Stimulated activated CD4-positive, alpha-beta T cell treated with anti-CD3 and anti-CD28 coated beads, Interleukin-2, amount 100 ng/mL, for 48 hours (primary cell): Measurements from ENCODE around the gene UBQLN2.
A peak's percentile ranks its signal among the peaks of the same experiment; 100 is the strongest.
"Not testable (repeated sequence)": the region's sequence is repeated elsewhere in the genome, so short reads cannot be mapped to it uniquely, and the experiment has no call there.

ENCODE experiments used
- DNase-seq, 2 donors: peaks; one replicate each; pipeline ENCODE4 v3.0.0-alpha.2; 2020

UBQLN2 gene

DNA sequence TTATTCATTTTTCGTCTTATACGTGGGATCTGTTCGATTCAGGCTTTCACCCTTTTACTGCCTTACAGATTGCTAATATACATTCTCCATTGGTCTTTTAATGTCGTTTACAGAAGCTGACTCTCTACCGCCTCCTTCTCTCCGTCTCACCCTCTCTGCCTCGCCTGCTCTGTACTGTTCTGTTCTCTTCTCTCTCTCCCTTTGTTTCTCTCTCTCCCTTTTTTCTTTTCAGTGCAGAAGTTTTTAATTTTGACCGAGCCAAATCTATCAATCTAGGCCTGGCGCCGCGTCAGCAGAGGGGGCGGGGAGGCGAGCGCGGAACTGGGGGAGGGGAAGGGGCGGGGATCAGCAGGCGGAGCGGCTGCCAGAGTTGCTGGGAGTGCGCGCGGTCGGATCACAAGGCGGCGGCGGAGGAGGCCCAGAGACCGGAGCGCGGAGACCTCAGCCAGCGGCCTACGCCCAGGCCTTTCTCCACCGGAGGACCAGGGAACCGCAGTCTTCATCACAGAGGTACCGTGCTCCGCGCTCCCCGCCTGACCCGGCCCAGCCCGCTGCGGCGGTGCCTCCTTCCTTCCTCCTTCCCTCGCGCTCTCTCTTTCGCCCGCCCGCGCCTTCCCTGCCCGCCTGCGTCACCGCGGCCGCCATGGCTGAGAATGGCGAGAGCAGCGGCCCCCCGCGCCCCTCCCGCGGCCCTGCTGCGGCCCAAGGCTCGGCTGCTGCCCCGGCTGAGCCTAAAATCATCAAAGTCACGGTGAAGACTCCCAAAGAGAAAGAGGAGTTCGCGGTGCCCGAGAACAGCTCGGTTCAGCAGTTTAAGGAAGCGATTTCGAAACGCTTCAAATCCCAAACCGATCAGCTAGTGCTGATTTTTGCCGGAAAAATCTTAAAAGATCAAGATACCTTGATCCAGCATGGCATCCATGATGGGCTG is at the start of gene UBQLN2:
TSS of gene UBQLN2 (plus strand) at position 397 of the 931 bp plus-strand sequence. CDS start at position 644, 247 bp downstream.
- peak; percentile 62 to 66 for DNase-seq

DNA sequence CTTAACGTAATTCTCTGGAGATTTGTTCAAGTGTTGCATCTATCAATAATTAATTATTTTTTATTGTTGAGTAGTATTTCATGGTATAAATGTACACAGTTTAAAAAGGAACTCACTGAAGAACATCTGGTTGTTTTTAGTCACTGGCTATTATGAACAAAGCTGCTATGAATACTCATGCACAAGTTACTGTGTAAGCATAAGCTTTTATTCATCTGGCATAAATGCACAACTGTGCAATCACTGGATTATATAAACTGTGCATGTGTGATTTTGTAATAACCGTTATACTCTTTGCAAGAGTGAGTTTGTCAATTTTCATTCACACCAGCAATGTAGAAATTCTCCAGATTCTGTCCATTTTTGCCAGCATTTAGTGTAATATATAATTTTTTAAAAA is 43.8 kb upstream of the UBQLN2 start:
- DNase-seq: no peak

DNA sequence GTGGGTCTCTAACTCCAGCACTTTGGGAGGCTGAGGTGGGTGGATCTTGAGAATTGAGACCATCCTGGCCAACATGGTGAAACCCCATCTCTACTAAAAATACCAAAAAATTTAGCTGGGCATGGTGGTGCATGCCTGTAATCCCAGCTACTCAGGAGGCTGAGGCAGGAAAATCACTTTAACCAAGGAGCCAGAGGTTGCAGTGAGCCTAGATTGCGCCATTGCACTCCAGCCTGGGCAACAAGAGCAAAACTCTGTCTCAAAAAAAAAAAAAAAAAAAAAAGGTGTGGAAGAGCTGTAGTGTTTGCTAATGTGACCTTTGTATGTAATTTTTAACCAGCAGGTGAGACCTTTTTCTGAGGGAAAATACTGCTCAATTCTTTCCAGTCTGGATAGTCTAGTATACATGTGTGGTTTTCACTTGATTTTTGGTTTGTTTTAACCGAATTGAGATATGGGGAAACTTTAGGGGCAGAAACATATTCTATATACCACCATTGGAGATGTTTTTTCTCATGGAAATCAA is 33.9 kb upstream of the UBQLN2 start:
- not testable (repeated sequence) for DNase-seq

DNA sequence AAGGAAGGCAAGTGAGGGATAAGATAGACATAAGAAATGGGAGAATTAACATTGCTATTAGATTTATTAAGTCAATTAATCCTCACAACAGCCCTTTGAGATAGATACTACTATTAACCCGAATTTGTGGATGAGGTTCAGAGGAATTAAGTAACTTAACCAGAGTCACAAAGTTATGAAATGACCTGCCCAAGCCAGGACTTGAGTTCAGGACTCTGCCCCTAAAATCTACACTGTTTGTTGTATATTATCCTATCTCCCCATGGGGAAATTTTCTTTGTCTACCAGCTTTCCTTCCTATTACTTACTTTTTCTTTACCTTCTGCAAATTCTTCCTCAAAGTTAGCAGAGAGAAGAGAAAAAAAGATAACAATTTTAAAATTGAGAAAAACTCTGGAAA is 33.4 kb upstream of the UBQLN2 start:
- no peak for DNase-seq

DNA sequence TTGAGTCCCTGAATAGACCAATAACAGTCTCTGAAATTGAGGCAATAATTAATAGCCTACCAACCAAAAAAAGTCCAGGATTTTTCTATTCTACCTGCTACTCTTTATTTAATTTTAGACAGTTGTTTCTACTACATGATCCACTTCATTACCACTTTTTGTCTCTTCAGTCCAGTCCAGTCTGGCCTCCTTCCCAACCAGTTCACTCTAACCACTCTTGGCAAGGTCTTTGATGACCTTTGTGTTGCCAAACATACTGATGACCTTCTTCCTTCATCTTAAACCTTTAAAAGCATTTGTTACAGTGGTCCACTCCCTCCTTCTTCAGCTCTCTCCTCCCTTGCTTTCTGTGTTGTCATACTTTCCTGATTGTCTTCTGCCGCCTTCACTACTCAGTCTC is 12.8 kb upstream of the UBQLN2 start:
- DNase-seq: no peak

DNA sequence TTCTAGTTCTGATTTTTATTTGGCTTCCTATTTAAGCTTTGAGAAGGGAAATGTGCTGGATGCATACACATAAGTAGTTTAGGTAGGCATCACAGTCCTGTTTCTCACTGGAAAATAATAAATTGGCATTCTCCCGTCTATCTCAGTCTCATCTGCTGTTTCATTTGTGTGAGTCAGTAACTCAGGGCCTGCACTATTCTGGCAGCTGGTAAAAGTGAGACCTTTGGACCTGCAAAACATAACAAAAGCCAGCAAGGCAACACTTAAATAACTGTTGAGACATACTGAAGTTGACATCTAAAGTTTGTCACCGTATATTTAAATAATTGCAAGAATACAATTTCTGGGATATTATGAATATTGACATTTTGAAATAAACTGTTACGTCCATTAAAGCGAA is 8.6 kb upstream of the UBQLN2 start:
- no peak for DNase-seq

DNA sequence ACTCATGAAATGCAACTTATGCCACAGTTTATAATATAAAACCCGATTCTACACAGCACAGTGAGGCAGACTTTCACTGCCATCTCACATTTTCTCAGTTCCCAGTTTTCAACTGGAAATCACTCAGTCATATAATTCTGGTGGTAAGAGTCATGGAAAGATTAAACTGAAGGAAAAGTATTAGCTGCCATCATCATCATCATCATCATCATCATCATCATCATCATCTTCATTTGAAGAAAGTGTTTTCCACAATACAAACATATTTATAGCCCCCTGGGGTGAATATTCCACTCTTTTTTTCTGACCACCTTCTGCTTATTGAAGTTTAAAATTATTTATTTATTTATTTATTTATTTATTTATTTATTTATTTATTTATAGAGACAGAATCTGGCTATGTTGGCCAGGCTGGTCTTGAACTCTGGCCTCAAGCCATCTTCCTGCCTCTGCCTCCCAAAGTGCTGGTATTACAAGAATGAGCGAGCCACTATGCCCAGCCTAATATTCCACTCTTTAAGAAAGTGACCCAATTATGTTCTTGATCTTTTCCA is 6.0 kb upstream of the UBQLN2 start:
- DNase-seq: no peak

DNA sequence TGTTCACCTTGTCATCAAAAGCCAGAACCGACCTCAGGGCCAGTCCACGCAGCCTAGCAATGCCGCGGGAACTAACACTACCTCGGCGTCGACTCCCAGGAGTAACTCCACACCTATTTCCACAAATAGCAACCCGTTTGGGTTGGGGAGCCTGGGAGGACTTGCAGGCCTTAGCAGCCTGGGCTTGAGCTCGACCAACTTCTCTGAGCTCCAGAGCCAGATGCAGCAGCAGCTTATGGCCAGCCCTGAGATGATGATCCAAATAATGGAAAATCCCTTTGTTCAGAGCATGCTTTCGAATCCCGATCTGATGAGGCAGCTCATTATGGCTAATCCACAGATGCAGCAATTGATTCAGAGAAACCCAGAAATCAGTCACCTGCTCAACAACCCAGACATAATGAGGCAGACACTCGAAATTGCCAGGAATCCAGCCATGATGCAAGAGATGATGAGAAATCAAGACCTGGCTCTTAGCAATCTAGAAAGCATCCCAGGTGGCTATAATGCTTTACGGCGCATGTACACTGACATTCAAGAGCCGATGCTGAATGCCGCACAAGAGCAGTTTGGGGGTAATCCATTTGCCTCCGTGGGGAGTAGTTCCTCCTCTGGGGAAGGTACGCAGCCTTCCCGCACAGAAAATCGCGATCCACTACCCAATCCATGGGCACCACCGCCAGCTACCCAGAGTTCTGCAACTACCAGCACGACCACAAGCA is 898 bp downstream of the UBQLN2 start:
- peak; percentile 23 to 26 for DNase-seq

DNA sequence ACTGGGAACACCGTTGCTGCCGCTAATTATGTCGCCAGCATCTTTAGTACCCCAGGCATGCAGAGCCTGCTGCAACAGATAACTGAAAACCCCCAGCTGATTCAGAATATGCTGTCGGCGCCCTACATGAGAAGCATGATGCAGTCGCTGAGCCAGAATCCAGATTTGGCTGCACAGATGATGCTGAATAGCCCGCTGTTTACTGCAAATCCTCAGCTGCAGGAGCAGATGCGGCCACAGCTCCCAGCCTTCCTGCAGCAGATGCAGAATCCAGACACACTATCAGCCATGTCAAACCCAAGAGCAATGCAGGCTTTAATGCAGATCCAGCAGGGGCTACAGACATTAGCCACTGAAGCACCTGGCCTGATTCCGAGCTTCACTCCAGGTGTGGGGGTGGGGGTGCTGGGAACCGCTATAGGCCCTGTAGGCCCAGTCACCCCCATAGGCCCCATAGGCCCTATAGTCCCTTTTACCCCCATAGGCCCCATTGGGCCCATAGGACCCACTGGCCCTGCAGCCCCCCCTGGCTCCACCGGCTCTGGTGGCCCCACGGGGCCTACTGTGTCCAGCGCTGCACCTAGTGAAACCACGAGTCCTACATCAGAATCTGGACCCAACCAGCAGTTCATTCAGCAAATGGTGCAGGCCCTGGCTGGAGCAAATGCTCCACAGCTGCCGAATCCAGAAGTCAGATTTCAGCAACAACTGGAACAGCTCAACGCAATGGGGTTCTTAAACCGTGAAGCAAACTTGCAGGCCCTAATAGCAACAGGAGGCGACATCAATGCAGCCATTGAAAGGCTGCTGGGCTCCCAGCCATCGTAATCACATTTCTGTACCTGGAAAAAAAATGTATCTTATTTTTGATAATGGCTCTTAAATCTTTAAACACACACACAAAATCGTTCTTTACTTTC is 1.8 kb downstream of the UBQLN2 start:
- DNase-seq: no peak

DNA sequence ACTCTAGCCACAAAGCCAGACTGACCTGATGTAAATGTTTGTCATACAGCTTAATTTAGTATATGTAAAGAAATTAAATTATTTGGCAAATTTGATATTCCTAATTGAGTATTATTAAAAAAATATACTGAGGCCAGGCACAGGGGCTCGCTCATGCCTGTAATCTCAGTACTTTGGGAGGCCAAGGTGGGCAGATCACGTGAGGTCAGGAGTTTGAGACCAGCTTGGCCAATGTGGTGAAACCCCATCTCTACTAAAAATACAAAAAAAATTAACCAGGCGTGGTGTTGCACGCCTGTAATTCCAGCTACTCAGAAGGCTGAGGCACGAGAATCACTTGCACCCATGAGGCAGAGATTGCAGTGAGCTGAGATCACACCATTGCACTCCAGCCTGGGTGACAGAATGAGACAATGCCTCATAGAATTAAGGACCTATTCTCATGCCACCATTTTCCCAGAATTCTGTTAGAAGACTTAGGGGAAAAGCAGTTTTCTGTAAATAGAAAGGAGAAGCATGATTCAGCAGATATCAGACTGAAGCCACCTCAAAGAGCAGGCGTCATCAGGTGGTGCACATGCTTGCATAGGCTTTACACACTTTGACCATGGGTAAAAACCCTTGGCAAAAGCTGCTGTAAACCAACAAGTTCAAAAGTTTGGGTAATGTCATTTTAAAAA is 6.1 kb downstream of the UBQLN2 start:
- DNase-seq: no peak

DNA sequence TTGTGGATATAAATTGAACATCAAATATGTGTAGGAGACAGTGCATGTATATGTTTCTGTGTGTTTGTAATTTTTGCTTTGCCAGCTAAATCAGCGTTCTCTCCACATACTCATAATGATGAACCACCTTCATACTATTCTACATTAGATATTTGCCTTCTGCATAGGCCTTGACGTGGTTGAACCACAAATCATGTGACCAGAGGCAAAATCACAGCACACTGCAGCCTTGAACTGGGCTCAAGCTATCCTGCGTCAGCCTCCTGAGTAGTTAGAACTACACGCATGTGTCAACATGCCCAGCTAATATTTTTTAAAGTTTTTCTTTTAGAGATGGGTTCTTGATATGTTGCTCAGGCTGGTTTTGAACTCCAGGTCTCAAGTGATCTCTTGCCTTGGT is 9.5 kb downstream of the UBQLN2 start:
- no peak for DNase-seq

DNA sequence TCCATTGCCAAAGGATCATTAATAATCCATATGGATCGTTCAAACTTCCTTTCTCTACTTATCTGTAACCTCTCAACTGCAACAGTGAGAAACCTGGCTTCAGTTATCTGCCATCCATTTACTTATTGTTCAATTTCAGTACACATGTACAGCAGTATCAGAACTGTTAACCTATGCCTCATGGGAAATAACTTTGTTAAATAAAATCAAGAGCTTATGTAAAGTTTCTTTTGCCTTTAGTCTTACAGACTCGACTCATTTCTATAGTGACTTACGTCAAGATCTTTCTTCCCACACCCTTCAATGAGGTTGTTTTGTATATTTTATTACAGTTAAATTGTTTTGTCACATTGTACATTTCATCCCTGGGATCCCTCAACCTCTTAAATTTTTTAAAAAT is 11.4 kb downstream of the UBQLN2 start:
- DNase-seq: no peak

DNA sequence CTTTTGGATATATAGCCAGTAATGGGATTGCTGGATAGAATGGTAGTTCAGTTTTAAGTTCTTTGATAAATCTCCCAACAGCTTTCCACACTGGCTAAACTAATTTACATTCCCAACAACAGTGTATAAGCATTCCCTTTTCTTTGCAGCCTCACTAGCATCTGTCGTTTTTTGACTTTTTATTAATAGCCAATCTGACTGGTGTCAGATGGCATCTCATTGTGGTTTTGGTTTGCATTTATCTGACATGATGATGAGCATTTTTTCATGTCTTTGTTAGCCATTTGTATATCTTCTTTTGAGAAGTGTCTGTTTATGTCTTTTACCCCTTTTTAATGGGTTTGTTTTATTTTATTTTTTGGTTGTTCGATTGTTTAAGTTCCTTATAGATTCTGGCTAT is 13.3 kb downstream of the UBQLN2 start:
- no peak for DNase-seq

DNA sequence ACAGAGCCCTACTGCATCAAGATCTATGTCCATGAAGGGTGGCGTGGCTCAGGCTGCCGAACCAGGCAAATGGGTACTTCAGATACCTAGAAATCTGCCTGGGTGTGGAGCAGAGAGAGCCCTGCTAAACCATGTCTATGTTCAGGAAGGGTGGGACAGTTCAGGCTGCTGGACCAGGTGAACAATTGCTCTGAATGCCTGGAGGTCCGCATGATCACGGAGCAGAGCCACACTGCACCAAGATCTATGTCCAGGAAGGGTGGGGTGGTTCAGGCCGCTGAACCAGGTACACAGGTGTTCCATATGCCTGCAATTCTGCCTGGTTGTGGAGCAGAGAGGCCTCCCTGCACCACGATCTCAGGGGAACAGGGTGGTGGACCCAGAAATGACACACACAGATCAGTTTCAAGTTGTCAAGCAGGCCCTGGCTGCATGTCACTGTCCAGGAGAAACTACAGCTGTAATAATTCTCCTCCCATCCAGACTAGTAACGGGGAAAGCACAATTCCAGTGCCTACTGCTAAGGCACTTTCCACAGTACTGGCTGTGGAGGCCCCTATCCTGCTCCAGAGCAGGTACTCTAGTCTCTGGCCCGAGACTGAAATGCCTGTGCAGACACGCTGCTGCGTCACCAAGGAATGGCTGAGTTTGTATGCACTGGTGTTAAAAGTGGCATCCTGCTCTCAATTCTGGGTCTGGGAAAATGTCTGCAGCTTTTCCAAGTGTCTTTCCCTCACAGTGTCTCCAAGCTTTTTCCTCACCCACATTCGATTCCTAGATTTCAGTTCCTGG is 25.2 kb downstream of the UBQLN2 start:
- DNase-seq: no peak

DNA sequence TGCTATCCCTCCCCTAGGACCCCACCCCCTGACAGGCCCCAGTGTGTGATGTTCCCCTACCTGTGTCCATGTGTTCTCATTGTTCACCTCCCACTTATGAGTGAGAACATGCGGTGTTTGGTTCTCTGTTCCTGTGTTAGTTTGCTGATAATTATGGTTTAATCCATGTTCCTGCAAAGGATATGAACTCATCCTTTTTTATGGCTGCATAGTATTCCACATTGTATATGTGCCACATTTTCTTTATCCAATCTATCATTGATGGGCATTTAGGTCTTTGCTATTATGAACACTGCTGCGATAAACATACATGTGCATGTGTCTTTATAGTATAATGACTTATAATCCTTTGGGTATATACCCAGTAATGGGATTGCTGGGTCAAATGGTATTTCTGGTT is 28.4 kb downstream of the UBQLN2 start:
- DNase-seq: not testable (repeated sequence)

DNA sequence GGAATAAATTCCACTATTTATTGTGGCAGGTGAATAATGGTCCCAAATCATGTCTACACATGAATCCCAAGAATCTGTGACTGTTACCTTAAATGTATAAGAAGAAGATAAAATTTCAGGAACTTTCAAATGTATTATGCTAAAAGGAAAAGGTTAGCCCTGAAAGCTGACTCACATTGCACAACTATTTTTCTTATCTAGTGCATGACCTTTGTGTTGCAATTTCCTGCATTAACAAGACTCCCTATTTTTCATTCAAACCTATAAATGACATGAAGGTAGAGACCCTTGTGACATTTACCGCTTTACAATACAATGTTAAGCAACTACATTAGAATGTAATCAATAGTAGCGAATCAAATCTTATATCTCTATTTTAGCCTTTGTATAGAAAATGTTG is 36.7 kb downstream of the UBQLN2 start:
- DNase-seq: no peak

DNA sequence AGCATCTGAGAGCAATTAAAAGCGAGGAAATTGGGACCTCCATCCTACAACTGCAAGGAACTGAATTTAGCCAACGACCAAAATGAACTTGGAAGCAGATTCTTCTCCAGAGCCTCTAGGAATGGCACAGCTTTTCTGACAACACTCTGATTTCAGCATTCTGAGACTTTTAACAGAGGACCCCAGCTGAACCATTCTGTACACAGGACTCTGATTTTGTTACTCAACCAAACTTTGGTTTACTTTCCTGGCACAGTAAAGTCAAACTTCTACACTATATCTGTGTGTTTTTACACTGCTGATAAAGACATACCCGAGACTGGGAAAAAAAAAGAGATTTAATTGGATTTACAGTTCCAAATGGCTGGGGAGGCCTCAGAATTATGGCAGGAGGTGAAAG is 37.6 kb downstream of the UBQLN2 start:
- DNase-seq: no peak

DNA sequence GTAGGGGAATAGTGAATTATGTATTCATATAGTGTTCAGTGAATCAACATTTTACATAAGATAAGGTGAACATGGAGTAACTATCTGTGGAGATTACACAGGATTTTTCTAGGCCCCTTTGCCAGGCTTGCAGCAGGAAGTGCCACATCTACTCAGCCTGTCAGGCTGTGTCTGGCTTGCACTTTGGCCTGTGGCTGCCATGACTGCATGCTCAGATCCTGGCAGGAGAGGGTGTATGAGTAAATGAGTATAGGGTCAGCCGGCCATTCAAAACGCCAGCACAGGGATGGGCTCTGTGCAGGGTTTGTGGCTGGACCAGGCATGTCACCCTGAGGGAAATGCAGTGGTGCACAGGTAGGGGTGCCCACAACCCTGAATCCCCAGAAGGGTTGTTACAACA is 51.9 kb downstream of the UBQLN2 start:
- DNase-seq: no peak
